Colonic mucosa (tissue), 4 donors: Measurements from ENCODE around the gene CDKL5. TPM values are rescaled to one million over a fixed set of nuclear protein-coding genes. Genes with fewer than 3 reads are reported as not detected.

ENCODE experiments used
- DNase-seq: peaks from one replicate; pipeline ENCODE4 v3.0.0-alpha.2; 2020
- H3K27ac ChIP-seq: fragments of 200-600 bp; one replicate; pipeline ENCODE4 v1.8.0; 2021
- H3K27me3 ChIP-seq: fragments of 200-600 bp; one replicate; pipeline ENCODE4 v1.8.0; 2021
- H3K36me3 ChIP-seq: fragments of 200-600 bp; one replicate; pipeline ENCODE4 v1.8.0; 2021
- H3K4me1 ChIP-seq: fragments of 200-600 bp; one replicate; pipeline ENCODE4 v1.8.0; 2021; ENCODE audit warnings: mild to moderate bottlenecking
- H3K4me3 ChIP-seq: fragments of 200-600 bp; one replicate; pipeline ENCODE4 v1.8.0; 2021
- H3K9ac ChIP-seq, 2 donors: one replicate each; pipeline ENCODE4 v1.7.0; 2013; ENCODE audit warnings: control low read depth in 2 of 2, low read depth in 2 of 2, low read length in 2 of 2
- H3K9me3 ChIP-seq: fragments of 200-600 bp; one replicate; pipeline ENCODE4 v1.8.0; 2021
- CTCF ChIP-seq: fragments of 200-600 bp; IDR thresholded peaks from one replicate; pipeline ENCODE4 v1.8.0; 2022; ENCODE audit warnings: antibody characterized with exemption, mild to moderate bottlenecking
- intact Hi-C: fragments of 100-400 bp; cut with DNase I; formaldehyde crosslinking; loops from one replicate; pipeline ENCODE4 v1.14.1; 2022
- total RNA-seq, 2 donors: library from RNA; stranded (reverse); fragmentation: NEBNext Ultra II Directional in 1 of 2; extraction: Animal tissue kit (Norgen Biotek cat#: 25700) in 1 of 2; gene quantifications; one replicate each; pipeline ENCODE4 v1.2.1, GENCODE V29; 2021
- donor health status: healthy.
- donor health status: DM: no; HTN: no; CAD: no.
- donor health status: DM: no; HTN: no; CAD: no.

The CDKL5 gene
- total RNA-seq, 2 donors from 2014 or later, result 3.7 to 4.4 TPM

DNA sequence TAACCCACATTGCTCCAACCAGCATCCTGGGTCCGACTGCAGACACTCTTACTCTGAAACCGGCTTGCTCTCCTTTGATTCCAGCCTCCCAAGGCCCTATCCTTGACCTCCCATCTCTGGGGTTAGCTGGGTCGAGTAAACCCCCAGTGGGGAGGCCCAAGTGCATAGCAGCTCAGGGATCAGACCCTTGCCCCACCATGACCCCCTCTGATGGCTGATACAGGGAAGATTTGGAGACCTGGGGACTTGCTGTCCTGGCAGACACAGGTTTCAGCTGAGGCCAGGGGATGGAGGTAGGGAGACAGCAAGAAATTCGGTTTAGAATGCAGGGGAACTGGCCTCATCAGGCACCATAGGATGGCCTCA lies 23.6 kb upstream of the CDKL5 start:
- intact Hi-C loops, result no loop called here
- Histone ChIP-seq H3K36me3 (no peaks in the 10 kb centered on the region), H3K9me3 (no peaks in the 10 kb centered on the region), H3K27ac (no peak overlapping the region), H3K27me3 (no peaks in the 10 kb centered on the region), H3K4me3 (no peak overlapping the region), H3K9ac (no peak overlapping the region), H3K4me1 (no peaks in the 10 kb centered on the region)
- no peak for TF ChIP-seq CTCF
- DNase-seq, result no peak

DNA sequence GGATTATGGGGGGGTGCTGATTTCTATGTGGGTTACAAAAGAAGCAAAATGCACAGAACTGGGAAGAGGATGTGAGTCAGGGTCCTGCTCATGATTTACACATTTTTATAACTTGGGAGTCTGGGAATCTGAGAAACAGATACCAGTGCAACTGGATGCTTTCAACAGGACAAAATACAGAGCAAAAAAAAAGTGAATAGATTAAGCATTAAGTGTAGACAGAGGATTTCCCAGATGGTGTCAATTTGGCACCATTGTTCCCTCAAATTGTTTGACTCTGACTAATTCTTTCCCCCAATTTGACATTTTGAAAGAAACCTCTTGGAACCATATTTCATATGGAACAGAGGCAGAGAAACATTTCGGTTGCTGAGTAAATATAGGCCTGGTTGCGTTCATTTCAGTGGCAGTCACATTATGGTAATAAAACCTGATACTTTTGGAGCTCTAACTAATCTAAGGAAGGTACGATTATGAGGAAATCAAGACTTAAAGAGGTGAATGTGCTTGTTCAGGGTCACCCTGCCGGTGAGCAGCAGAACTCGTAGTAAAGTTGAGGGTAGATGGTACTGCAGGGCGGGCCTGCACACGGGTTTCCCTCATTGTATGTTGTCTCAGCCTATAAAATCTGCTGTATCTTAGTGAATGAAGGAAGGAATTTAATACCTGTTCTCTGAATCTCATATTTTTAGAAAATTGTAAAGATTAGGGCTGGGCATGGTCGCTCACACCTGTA lies 18.7 kb upstream of the CDKL5 start:
- Histone ChIP-seq H3K27ac (no peak overlapping the region), H3K9ac (no peak overlapping the region), H3K36me3 (no peaks in the 10 kb centered on the region), H3K4me1 (no peaks in the 10 kb centered on the region), H3K27me3 (no peaks in the 10 kb centered on the region), H3K4me3 (no peak overlapping the region), H3K9me3 (no peaks in the 10 kb centered on the region)
- intact Hi-C loops, result no loop called here
- TF ChIP-seq CTCF, result no peak
- no peak for DNase-seq

- intact Hi-C loops, result no loop called here
- Histone ChIP-seq H3K27me3 (no peaks in the 10 kb centered on the region), H3K36me3 (no peaks in the 10 kb centered on the region), H3K9me3 (no peaks in the 10 kb centered on the region), H3K4me1 (no peaks in the 10 kb centered on the region), H3K27ac (no peak overlapping the region), H3K4me3 (no peak overlapping the region), H3K9ac (no peak overlapping the region)
- TF ChIP-seq CTCF, result no peak
- DNase-seq, result no peak
Measured at GRCh38 chrX:18410038-18410437, 15.4 kb upstream of the CDKL5 start.

DNA sequence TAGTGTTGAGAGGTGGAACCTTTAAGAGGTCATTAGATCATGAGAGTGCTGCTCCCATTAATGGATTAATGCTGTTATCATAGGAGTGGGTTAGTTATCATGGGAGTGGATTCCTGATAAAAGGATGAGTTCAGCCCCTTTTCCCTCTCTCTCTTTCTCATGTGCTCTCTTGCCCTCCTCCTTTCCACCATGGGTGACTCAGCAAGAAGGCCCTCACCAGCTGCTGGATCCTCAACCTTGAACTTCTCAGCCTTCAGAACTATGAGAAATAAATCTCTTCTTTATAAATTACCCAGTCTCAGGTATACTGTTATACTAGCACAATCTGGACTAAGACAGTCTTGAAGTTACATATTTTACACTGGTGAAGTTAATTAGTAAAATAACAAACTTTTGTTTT lies 10.0 kb upstream of the CDKL5 start:
- no peaks in the 10 kb centered on the region for H3K9me3 ChIP-seq
- no peaks in the 10 kb centered on the region for H3K36me3 ChIP-seq
- H3K4me1 ChIP-seq, result no peaks in the 10 kb centered on the region
- no peak for DNase-seq
- no peak for TF ChIP-seq CTCF
- no peak overlapping the region for H3K9ac ChIP-seq
- intact Hi-C loops, result no loop called here
- H3K27ac ChIP-seq, result no peak overlapping the region
- H3K4me3 ChIP-seq, result no peak overlapping the region
- H3K27me3 ChIP-seq, result no peaks in the 10 kb centered on the region

- Histone ChIP-seq H3K4me3 (no peak overlapping the region), H3K36me3 (no peaks in the 10 kb centered on the region), H3K9me3 (no peaks in the 10 kb centered on the region), H3K4me1 (no peaks in the 10 kb centered on the region), H3K27ac (no peak overlapping the region), H3K9ac (no peak overlapping the region), H3K27me3 (peaks cover 3% of the 10 kb centered on the region)
- DNase-seq, result no peak
- TF ChIP-seq CTCF, result no peak
- intact Hi-C loops, result loop anchor here (10.0 kb wide), 2 partner anchors 252 to 472 kb away; partner anchors contain the start of gene RS1
Measured at GRCh38 chrX:18422325-18422724, 3.1 kb upstream of the CDKL5 start.
